HepG2 (cell line): ENCODE measurements around the gene SMCO1. TPM values are rescaled to one million over a fixed set of nuclear protein-coding genes. Genes with fewer than 3 reads are reported as not detected.

Experiments used
- ATF7 ChIP-seq, 2 experiments: fragments of 450-650 bp in 1 of 2; sonication (generic) in 1 of 2; formaldehyde crosslinking in 1 of 2; IDR thresholded peaks; 2 replicates each; pipeline versions ENCODE4 v1.4.0 to v1.6.1; 2016 to 2020; ENCODE audit warnings: antibody characterized with exemption in 1 of 2, mild to moderate bottlenecking in 1 of 2, missing genetic modification reagents in 1 of 2
- CEBPG ChIP-seq: IDR thresholded peaks from 2 replicates; pipeline ENCODE4 v1.6.1; 2016
- FOSL2 ChIP-seq: sonication (generic); formaldehyde crosslinking; IDR thresholded peaks from 2 replicates; pipeline ENCODE4 v1.4.0; 2020; ENCODE audit warnings: missing genetic modification reagents
- JUND ChIP-seq: sonication (generic); formaldehyde crosslinking; IDR thresholded peaks from 2 replicates; pipeline ENCODE4 v1.8.0; 2022; ENCODE audit warnings: mild to moderate bottlenecking, missing genetic modification reagents
- MED8 ChIP-seq: sonication (generic); formaldehyde crosslinking; IDR thresholded peaks from 2 replicates; pipeline ENCODE4 v1.8.1; 2023; ENCODE audit warnings: mild to moderate bottlenecking, missing genetic modification reagents; ENCODE audit not compliant: insufficient replicate concordance
- PCBP2 ChIP-seq: fragments of 200-400 bp; formaldehyde crosslinking; optimal IDR thresholded peaks from 2 replicates; pipeline ENCODE3; 2018; ENCODE audit warnings: low read length, low read depth; ENCODE audit not compliant: poor library complexity, severe bottlenecking
- SOX5 ChIP-seq: IDR thresholded peaks from 2 replicates; pipeline ENCODE4 v1.6.1; 2016; ENCODE audit warnings: borderline replicate concordance
- STAG1 ChIP-seq: sonication (generic); formaldehyde crosslinking; IDR thresholded peaks from 2 replicates; pipeline ENCODE4 v1.4.0; 2020; ENCODE audit warnings: missing genetic modification reagents
- TCF7 ChIP-seq: sonication (generic); IDR thresholded peaks from 2 replicates; pipeline ENCODE4 v1.6.1; 2016; ENCODE audit warnings: antibody characterized with exemption, low read depth
- ZNF251 ChIP-seq: sonication (generic); formaldehyde crosslinking; IDR thresholded peaks from 2 replicates; pipeline ENCODE4 v1.9.0; 2021; ENCODE audit warnings: mild to moderate bottlenecking, missing genetic modification reagents
- polyA plus RNA-seq, 8 experiments: library from polyadenylated mRNA; depleted of rRNA in 3 of 8; stranded (reverse) in 7 of 8; unstranded in 1 of 8; fragments of >200 nt; fragmentation: Illumina TruSeq in 4 of 8; extraction: Trizol in 4 of 8; gene quantifications; 2 replicates each; pipeline versions ENCODE4 v1.2.1 to v1.2.3, GENCODE V29; 2011 to 2016; ENCODE audit warnings: low read depth in 4 of 8, missing spikeins in 1 of 8, mixed read lengths in 1 of 8; ENCODE audit not compliant: insufficient read depth in 1 of 8
- total RNA-seq, 5 experiments: library from RNA; depleted of rRNA; stranded (reverse); fragments of >200 nt; fragmentation: Illumina TruSeq; extraction: Trizol; gene quantifications; 2 replicates each; pipeline ENCODE4 v1.2.3, GENCODE V29; 2016; ENCODE audit warnings: low read depth in 1 of 5
- TF ChIP-seq, protein P1 (sequence below): sonication (generic); formaldehyde crosslinking; IDR thresholded peaks from 2 replicates; pipeline ENCODE4 v1.4.0; 2020; ENCODE audit warnings: missing genetic modification reagents, borderline replicate concordance
- TF ChIP-seq, protein P2 (sequence below): sonication (generic); formaldehyde crosslinking; IDR thresholded peaks from 2 replicates; pipeline ENCODE4 v1.8.0; 2022; ENCODE audit warnings: missing genetic modification reagents, low read depth, mild to moderate bottlenecking, borderline replicate concordance

SMCO1 gene
- total and polyA plus RNA-seq, 2 of the 13 experiments (the other 11 are each of a cell fraction or from before 2014, with no cell fraction given): not detected

DNA sequence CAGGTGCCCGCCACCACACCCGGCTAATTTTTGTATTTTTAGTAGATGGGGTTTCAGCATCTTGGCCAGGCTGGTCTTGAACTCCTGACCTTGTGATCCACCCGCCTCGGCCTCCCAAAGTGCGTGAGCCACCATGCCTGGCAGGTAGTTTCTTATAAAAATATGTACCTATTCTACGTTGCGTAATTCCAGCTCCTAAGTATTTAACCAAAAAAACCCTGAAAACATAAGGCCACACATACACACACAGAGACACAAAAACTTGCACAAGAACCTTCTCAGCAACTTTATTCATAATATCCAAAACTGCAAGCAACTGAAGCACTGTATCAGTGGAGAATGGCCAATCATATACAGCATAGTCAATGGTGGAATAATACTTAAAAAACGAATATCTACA, 16.8 kb downstream of the SMCO1 start (continued):
- no peak for TF ChIP-seq ZNF251 (CRISPR knock-in tag)
- TF ChIP-seq STAG1: no peak
- TF ChIP-seq, protein P1, sequence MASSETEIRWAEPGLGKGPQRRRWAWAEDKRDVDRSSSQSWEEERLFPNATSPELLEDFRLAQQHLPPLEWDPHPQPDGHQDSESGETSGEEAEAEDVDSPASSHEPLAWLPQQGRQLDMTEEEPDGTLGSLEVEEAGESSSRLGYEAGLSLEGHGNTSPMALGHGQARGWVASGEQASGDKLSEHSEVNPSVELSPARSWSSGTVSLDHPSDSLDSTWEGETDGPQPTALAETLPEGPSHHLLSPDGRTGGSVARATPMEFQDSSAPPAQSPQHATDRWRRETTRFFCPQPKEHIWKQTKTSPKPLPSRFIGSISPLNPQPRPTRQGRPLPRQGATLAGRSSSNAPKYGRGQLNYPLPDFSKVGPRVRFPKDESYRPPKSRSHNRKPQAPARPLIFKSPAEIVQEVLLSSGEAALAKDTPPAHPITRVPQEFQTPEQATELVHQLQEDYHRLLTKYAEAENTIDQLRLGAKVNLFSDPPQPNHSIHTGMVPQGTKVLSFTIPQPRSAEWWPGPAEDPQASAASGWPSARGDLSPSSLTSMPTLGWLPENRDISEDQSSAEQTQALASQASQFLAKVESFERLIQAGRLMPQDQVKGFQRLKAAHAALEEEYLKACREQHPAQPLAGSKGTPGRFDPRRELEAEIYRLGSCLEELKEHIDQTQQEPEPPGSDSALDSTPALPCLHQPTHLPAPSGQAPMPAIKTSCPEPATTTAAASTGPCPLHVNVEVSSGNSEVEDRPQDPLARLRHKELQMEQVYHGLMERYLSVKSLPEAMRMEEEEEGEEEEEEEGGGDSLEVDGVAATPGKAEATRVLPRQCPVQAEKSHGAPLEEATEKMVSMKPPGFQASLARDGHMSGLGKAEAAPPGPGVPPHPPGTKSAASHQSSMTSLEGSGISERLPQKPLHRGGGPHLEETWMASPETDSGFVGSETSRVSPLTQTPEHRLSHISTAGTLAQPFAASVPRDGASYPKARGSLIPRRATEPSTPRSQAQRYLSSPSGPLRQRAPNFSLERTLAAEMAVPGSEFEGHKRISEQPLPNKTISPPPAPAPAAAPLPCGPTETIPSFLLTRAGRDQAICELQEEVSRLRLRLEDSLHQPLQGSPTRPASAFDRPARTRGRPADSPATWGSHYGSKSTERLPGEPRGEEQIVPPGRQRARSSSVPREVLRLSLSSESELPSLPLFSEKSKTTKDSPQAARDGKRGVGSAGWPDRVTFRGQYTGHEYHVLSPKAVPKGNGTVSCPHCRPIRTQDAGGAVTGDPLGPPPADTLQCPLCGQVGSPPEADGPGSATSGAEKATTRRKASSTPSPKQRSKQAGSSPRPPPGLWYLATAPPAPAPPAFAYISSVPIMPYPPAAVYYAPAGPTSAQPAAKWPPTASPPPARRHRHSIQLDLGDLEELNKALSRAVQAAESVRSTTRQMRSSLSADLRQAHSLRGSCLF (CRISPR knock-in tag): no peak
- no peak for TF ChIP-seq FOSL2 (CRISPR knock-in tag)
- TF ChIP-seq, protein P2, sequence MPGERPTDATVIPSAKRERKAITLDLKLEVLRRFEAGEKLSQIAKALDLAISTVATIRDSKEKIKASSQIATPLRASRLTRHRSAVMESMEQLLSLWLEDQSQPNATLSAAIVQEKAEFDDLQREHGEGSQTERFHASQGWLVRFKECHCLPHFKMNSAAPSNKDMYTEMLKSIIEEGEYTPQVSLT (CRISPR knock-in tag): no peak
- TF ChIP-seq MED8 (CRISPR knock-in tag): no peak
- 0 out of 2 replicates have a peak, but pooled peaks have one; percentile 29 for TF ChIP-seq CEBPG (CRISPR knock-in tag)
- TF ChIP-seq JUND (CRISPR knock-in tag): no peak
- no peak for TF ChIP-seq ATF7 (IDR thresholded peaks at IDR 0.05)
- no peak for TF ChIP-seq ATF7 (CRISPR knock-in tag; IDR thresholded peaks at IDR 0.05)
- no peak for TF ChIP-seq SOX5 (CRISPR knock-in tag)
- TF ChIP-seq PCBP2: no peak
- no peak for TF ChIP-seq TCF7
